Activated T-helper 1 cell treated with Interleukin-2 at 50 U/mL for 16 hours (primary cell): ENCODE data around the gene RHOG.
"Not testable (repeated sequence)": the region's sequence is repeated elsewhere in the genome, so short reads cannot be mapped to it uniquely, and the experiment has no call there.

ENCODE experiments used
- DNase-seq: peaks from one replicate; pipeline ENCODE4 v3.0.0-alpha.2; 2020; ENCODE audit warnings: low read depth

The RHOG gene

DNA sequence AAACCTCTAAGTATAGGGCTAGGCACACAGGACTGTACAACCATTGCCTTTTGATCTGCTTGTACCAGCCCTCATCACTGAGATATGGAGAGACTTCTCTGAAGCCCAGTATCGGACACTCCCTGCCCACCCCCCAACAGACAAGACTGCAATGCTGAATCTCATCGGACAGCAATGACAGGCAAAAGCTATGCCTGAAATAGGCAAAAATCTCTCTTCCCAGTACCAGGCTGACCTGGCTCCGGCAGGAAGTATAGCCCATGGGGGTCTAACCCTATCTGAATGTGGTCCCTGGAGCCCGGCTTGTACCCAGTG is 6.5 kb downstream of the RHOG start:
- DNase-seq, result no peak

DNA sequence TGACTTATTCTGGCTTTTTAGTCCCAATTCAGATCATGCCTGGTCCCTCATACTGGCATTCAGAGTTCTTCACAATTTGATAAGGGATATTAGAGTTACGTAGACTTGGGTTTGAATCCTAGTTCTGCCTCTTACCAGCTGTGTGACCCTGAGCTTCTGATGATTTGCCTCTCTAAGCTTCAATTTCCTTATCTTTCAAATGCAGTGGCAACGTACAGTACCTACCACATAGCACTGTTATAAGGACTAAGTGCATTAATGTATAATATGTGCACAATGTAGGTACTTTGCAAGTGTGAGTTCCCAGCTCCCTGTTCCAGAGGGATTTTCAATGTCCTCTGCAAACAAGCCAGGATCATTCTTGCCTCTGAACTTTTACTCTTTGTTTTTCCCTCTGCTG is 7.3 kb downstream of the RHOG start:
- DNase-seq, result no peak

DNA sequence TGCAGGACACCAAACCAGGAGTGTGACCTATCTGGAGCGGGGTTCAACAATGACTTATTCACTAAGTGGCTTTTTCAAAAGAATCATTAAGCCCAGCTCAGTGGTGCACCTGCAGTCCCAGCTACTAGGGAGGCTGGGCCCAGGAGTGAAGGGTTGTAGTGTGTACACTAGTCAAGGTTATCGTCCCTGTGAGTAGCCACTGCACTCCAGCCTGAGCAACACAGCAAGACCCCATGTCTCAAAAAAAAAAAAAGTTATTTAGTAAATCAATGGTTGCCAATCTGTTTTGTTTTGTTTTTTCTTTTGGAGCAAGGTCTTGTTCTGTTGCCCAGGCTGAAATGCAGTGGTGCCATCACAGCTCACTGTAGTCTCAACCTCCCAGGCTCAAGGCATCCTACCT is 7.9 kb downstream of the RHOG start:
- no peak for DNase-seq

DNA sequence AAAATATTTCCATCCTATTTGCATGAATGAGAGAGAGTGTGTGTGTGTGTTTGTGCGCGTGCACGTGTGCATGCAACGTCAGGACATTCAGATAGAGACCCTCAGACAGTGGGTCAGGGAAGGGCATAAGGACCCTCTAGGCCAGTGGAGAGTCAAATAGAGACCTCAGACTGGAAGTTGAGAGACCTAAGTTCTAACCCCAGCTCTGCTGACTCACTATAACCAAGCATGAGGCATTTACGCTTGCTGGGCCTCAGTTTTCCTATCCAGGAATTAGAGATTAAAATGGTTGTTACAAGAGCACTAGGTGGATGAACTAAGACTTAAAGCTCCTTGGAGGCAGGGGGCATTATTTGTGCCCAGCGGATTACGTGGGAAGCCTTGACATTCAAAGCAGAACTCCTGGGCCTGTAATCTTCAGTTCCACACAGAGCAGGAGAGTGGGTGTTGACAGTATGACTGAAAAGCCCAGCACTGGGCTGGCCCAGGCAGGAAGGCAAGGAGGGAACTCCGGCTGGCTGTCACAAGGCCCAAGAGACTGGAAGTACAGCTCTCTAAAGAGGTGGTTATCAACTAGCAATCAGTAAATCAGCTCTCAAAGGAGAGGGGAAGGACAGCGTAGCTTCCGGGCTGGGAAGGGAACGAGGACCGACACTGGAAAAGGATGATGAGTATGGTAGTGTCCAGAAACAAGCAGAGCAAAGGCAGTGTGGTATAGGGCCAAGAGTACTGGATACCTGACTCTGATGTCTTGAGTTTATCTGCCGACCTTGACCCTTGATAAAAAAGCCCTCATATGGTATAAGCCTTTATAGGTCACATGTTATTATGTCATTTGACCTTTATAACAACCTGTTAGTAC is 9.2 kb downstream of the RHOG start:
- DNase-seq, result no peak

DNA sequence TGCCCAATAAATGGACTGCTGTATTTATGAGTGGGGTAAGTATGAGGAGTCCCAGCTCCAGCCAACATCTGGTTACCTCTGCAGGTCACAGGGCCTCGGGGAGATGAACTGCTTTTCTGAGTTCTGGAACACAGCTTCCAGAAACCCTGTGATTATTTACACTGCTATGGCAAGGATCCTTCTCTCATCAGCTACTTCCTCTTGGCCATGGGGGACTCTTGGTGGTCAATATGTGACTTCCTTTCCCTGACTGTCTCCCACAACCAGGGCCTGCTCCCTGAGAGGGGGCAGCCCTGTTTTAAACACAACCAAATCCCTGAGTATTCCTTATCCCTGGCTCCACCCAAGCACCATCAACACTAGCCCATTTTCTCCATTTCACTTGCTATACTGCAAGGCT is 10.0 kb downstream of the RHOG start:
- DNase-seq, result no peak

DNA sequence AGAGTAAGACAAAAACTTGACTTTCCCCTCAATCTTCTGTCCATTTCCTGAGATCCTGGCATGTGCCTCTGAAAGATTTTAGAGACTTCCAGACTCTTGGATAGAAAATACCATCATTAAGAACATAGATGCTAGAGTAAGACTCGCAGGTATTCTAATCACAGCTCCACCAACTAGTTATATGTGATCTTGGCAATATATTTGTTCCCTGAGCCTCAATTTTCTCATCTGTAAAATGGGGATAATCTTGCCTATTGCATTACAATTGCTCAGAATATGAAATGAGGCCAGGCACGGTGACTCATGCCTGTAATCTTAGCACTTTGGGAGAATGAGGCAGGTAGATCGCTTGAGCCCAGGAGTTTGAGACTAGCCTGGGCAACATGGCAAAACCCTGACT is 10.7 kb downstream of the RHOG start:
- DNase-seq, result no peak

DNA sequence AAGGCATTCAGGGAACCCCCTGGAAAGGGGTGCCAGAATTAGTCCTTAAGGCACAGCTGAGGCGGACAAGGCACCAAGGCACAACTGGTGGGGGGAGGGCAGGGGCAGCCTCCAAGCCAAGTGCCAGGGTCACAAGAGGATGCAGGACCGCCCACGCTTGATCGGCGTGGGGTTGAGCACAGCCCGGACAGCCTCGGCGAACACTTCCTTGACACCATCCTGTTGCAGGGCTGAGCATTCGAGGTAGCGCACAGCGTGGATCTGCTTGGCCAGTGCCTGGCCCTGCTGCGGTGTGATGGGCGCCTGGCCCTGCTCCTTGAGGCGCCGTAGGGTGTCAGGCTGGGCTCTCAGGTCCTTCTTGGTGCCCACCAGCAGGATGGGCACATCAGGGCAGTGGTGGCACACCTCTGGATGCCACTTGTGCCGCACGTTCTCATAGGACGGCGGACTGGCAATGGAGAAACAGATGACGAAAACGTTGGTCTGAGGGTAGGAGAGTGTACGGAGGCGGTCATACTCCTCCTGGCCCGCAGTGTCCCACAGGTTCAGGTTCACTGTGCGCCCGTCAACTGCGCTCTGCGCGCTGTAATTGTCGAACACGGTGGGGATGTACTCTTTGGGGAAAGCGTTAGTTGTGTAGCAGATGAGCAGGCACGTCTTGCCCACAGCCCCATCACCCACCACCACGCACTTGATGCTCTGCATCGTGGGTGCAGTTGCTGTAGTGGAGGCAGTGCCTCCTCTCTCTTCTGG is 13.1 kb downstream of the RHOG start:
- DNase-seq, result no peak

DNA sequence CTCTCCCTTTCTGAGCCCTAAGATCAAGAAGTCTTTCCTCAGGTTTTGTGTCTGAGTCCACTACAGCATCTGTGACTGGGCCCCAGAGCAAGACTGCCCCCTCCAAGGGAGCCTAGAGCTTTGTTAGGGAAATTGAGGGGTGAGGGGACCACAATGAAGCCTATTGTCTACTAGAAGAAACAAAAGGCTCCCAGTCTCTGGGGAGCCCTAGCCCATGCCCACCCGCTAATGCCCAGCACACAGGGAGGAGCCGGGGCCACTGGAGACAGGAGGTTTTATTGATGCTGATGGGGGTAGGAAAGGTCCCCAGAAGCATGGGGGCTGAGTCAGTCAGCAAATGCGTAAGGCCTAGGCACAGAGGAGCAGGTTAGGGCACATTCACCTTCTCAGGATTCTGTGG is 14.0 kb downstream of the RHOG start:
- DNase-seq, result no peak

DNA sequence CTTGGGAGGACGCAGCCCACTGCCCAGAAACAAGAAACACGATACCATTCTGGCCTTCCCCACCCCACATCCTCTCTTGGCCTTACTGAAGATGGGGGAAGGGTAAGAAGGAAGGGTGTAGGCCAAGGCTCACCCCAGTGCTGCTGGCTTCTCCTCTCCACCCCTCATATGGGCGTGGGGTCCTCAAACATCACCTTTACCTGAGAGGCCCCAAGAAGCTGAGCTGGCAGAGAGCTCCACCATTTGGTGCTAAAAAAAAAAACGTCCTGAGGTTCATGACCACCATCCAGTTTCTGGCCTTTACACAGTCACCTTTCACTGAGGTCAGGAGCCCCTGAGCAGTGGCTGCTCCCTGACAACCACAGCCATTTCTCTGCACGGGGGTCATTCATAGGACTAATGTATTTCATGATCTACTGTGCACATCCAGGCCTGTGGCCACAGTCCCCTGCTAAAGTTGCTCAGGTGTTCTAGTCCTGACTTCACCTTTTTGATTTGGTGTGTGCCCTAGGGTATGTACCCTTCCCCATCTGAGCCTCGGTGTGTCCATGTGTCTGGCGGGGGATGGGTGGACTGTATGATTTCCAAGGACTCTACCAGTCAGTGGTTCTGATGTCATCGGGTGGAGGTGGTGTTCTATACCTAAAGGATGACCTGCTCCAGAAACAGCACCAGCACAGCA is 15.1 kb downstream of the RHOG start:
- no peak for DNase-seq

DNA sequence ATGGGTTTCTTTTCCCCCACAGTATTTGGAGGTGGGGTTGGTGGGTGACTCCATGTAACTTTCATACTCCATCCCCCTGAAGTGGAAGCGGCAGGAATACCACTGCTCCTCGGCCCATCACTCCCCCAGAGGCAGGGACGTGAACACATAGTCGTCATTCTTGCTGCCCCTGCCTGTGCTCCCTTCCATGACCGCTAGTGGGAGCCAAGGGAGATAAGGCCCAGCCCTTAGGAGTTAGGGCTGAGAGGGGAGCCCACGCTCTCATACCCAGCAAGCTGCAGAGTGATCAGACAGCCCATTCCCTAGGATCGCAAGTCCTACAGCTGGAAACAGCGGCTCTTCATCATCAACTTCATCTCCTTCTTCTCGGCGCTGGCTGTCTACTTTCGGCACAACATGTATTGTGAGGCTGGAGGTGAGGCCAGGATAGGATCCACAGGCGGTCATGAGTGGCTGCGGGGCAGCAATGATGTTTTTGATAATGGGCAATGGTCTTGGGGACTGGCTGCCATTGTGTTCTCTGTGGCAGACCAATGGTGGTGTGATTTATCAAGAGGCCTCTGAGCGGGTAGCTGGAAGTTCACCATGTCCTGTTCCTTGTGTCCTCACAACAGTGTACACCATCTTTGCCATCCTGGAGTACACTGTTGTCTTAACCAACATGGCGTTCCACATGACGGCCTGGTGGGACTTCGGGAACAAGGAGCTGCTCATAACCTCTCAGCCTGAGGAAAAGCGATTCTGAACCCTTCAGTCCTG is 15.9 kb downstream of the RHOG start:
- peak; percentile 62 for DNase-seq

DNA sequence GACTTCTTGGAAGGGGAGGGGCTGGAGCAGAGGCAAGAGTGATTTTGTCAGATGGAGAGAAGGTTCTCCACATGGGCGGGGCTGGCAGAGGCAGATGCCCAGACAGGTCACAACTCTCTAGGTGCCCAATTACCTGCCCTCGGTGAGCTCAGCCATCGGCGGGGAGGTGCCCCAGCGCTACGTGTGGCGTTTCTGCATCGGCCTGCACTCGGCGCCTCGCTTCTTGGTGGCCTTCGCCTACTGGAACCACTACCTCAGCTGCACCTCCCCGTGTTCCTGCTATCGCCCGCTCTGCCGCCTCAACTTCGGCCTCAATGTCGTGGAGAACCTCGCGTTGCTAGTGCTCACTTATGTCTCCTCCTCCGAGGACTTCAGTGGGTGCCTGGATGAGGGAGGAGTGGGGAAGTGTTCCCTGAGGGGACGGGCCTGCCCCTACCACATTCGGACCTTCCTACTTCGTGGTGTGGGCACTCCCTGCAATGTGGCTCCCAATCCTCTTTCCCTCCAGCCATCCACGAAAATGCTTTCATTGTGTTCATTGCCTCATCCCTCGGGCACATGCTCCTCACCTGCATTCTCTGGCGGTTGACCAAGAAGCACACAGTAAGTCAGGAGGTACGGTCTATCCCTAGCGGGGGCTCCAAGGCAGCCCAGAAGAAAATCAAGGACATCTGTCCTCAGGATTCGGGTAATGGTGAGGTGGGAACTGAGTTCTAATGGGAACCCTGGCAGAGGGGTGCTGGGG is 16.8 kb downstream of the RHOG start:
- DNase-seq, result no peak

DNA sequence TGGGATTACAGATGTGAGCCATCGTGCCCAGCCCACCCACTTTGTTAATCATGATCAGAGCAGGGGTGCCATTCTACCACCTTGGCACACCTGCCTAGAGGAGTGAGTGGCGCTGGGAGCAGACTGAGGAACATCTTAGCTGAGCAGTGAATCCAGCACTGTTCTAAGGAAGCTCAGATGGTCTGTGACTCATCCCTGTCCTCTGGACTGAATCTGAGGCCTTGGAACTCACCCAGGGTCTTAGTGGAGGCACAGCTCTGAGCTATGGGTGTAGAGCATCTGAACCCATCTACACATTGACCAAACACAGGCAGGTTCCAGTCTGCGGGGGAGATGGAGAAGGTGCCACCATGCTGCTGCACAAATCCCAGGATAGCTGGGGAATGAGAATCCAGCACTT is 17.5 kb downstream of the RHOG start:
- DNase-seq, result no peak

DNA sequence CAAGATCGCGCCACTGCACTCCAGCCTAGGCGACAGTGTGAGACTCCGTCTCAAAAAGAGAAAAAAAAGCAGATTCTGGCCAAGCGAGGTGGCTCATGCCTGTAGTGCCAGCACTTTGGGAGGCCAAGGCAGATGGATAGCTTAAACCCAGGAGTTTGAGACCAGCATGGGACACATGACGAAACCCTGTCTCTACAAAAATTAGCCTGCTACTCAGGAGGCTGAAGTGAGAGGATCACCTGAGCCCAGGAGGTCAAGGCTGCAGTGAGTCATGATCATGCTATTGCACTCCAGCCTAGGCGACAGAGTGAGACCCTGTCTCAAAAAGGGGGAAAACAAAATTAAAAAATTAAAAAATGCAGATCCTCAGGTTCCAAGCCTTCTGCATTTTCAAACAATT is 18.4 kb downstream of the RHOG start:
- DNase-seq, result no peak

DNA sequence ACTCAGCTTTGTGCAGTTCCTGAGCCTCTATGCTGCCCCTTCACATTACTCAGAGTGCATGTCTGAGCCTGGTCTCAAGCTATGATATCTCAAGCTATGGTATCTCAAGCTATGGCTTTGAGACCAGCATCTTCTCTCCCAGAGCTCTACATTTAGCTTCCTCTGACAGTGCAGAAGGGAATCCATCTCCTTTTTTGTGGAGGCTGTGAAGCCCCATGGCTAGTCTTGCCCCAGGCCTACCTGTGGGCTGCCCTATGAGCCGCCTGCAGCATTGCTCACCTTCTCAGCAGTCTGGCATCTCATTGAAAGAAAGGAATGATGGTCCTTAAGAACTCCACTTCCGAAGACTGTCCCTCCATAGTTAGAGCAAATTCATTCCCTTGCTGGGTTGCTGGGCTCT is 19.8 kb downstream of the RHOG start:
- no peak for DNase-seq

DNA sequence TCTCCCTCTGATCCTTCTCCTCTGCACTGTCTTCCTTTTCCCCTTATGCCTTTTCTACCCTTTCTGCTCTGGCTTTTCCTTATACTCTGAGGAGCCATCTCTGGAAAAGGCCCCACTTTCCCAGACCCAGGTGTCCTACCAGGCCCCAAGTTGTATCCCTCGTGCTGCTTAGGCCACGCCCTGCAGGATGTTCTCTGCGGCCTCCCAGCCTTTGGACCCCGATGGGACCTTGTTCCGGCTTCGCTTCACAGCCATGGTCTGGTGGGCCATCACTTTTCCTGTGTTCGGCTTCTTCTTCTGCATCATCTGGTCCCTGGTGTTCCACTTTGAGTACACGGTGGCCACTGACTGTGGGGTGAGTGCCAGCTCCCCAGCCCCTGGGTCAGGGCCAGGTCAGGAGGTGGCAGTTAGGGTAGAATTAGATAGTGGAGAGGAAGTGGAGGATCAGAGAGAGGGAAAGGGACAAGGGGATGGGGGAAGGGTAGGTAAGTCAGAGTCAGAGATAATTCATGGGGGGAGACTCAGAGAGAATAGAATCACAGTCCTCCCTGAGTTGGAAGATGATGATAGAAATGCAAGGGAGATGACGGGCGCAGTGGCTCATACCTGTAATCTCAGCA is 23.5 kb downstream of the RHOG start:
- DNase-seq, result no peak

DNA sequence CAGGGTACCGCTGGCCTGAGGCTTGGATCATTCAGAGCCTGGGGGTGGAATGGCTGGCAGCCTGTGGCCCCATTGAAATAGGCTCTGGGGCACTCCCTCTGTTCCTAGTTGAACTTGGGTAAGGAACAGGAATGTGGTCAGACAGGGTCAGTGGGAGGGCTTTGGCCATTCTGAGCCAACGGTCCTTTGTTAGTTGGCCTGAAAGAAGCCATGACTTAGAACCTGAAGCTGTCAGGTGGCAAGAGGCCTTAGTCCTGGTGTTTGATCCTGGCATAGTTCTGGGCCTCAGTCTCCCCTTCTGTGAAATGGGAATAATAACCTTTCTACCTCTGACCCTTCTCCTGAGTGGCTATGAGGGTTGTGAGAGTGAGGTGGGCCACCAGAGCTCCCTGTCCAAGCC is 24.1 kb downstream of the RHOG start:
- DNase-seq, result no peak

DNA sequence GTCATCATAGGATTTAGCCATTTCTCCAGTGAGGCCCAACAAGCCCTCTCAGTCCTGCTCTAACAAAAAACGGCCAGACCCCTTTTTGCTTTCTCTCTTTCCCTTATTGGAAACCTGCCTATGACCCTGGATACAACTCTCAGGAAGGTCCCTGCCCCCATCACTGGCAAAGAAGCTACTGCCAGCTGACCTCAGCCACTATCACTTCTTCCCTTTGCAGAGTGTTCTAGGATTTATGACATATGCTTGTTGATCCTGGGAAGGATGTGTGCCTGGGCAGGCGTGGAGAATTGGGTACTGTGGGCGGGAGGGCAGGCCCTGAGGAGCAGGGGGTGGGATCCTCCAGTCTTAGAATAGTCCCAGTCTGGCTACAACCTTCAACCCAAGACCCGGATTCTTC is 24.9 kb downstream of the RHOG start:
- no peak for DNase-seq

DNA sequence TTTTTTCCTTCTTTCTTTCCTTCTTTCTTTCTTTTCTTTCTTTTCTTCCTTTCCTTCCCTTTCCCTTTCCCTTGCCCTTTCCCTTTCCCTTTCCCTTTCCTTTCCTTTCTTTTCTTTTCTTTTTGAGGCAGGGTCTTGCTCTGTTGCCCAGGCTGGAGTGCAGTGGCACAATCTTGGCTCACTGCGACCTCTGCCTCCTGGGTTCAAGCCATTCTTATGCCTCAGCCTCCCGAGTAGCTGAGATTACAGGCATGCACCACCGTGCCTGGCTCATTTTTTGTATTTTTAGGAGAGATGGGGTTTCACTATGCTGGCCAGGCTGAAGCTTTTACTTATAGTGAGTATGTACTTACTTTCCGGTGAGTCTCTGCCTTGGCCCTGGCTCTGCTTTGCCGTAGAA is 25.9 kb downstream of the RHOG start:
- not testable (repeated sequence) for DNase-seq

DNA sequence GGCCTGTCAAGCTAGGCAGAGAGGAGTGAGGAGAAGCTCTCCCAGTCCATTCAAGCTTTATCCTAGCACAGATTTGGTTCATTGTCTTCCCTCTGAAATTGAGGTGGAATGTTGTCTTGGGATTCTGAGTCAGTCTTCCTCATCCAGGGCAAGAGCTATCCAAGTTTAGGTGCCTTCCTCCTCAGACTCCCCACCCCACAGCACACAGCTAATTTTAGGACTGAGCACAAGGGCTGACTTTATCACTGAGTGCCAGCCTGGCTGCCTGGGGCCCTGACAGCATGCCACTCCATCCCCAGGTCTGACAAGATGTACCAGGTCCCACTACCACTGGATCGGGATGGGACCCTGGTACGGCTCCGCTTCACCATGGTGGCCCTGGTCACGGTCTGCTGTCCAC is 29.8 kb downstream of the RHOG start:
- no peak for DNase-seq

DNA sequence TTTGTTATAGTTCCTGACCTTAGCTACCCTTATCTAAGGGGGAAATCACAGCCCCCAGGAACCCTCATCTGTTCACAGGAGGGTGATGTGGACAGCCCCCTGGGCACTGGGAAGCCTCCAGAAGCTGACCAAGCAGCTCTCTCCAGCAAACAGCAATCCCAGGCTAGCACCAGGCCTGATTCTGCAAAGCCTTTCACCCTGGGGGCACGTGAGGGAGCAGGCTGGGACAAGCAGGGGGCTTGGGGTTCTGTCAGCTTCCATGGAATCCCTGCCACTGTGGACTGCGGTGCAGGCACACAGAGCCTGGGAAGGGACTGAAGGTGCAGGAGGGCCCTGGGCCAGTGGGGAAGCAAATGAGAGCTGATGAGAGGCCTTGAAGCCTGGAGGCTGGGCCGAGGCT is 30.3 kb downstream of the RHOG start:
- DNase-seq, result no peak

DNA sequence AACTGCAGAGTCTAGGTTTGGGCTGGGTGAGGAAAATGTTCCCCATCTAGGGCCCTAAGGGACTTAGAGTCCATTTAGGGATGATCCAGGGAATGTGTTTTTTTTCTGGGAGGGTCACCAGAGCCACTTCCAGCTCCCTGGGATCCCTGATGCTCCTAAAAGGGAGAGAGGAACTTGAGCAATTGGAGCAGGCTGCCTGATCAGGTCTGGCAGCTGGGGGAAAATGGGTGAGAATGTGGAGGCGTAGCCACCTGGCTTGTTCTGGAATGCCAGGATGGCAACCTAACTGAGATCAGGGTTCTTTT is 31.2 kb downstream of the RHOG start:
- DNase-seq, result no peak
